Uterus (tissue), 4 donors: Measurements from ENCODE around the gene TSPAN17. TPM values are rescaled to one million over a fixed set of nuclear protein-coding genes. Genes with fewer than 3 reads are reported as not detected.
"Not testable (repeated sequence)": the region's sequence is repeated elsewhere in the genome, so short reads cannot be mapped to it uniquely, and the experiment has no call there.

ENCODE experiments used
- DNase-seq, 2 donors: peaks; one replicate each; pipeline ENCODE4 v3.0.0-alpha.2; 2019 to 2020
- H3K27ac ChIP-seq, 2 donors: fragments of 200-600 bp; sonication (generic); 1 replicate in 1 of 2; 2 replicates in 1 of 2; pipeline ENCODE4 v1.5.1; 2016 to 2018
- H3K27me3 ChIP-seq, 2 donors: fragments of 200-600 bp; sonication (generic); one replicate each; pipeline ENCODE4 v1.5.1; 2018 to 2019; ENCODE audit warnings: control low read depth in 1 of 2
- H3K36me3 ChIP-seq, 2 donors: fragments of 200-600 bp; sonication (generic); one replicate each; pipeline ENCODE4 v1.5.1; 2019; ENCODE audit warnings: control low read depth in 1 of 2
- H3K4me1 ChIP-seq, 2 donors: fragments of 200-600 bp; sonication (generic); one replicate each; pipeline ENCODE4 v1.5.1; 2018 to 2019; ENCODE audit warnings: control low read depth in 1 of 2
- H3K4me3 ChIP-seq, 2 donors: fragments of 200-600 bp; sonication (generic); 1 replicate in 1 of 2; 2 replicates in 1 of 2; pipeline ENCODE4 v1.5.1; 2018 to 2019; ENCODE audit warnings: mild to moderate bottlenecking in 1 of 2
- H3K9me3 ChIP-seq, 2 donors: fragments of 200-600 bp; sonication (generic); one replicate each; pipeline ENCODE4 v1.5.1; 2019; ENCODE audit warnings: control low read depth in 1 of 2
- POLR2A ChIP-seq, 2 donors: fragments of 450-650 bp; IDR thresholded peaks; one replicate each; pipeline ENCODE4 v1.6.1; 2016; ENCODE audit warnings: antibody characterized with exemption in 2 of 2, mild to moderate bottlenecking in 1 of 2, moderate library complexity in 1 of 2
- intact Hi-C: fragments of 100-400 bp; cut with DNase I; formaldehyde crosslinking; loops from one replicate; pipeline ENCODE4 v1.15.1; 2023; ENCODE audit warnings: low total_unique reads
- total RNA-seq, 4 donors: library from RNA; depleted of rRNA in 3 of 4; stranded (reverse); fragments of >200 nt in 3 of 4; gene quantifications; one replicate each; pipeline versions ENCODE4 v1.1.0 to v1.2.4, GENCODE V29; 2014 to 2023
- TF ChIP-seq, protein P1 (sequence below), 4 experiments: fragments of 200-600 bp in 2 of 4; fragments of 450-650 bp in 2 of 4; sonication (generic) in 2 of 4; IDR thresholded peaks; one replicate each; pipeline ENCODE4 v1.5.1; 2016 to 2019; ENCODE audit warnings: antibody characterized with exemption in 4 of 4, mild to moderate bottlenecking in 2 of 4, moderate library complexity in 1 of 4
- donor health status: DM: yes; HTN: yes; CAD: no.

Gene TSPAN17
- total RNA-seq, result 10 to 100 TPM in 3 of 4 donors, 1 to 10 TPM in 1; 10.0 to 45.6 (median 20.2) TPM

GRCh38 chr5:176647030-176647842 lies at the start of gene TSPAN17:
TSS of gene TSPAN17 (plus strand) at chr5:176647484. CDS start at chr5:176647616, 132 bp downstream.
- no peaks in the 10 kb centered on the region for H3K9me3 ChIP-seq
- H3K4me1 ChIP-seq, result peaks cover 0 to 6% of the 10 kb centered on the region in 2 donors
- H3K27ac ChIP-seq, result peak within 1 kb of the TSS; percentile 66 to 79
- TF ChIP-seq, protein P1, sequence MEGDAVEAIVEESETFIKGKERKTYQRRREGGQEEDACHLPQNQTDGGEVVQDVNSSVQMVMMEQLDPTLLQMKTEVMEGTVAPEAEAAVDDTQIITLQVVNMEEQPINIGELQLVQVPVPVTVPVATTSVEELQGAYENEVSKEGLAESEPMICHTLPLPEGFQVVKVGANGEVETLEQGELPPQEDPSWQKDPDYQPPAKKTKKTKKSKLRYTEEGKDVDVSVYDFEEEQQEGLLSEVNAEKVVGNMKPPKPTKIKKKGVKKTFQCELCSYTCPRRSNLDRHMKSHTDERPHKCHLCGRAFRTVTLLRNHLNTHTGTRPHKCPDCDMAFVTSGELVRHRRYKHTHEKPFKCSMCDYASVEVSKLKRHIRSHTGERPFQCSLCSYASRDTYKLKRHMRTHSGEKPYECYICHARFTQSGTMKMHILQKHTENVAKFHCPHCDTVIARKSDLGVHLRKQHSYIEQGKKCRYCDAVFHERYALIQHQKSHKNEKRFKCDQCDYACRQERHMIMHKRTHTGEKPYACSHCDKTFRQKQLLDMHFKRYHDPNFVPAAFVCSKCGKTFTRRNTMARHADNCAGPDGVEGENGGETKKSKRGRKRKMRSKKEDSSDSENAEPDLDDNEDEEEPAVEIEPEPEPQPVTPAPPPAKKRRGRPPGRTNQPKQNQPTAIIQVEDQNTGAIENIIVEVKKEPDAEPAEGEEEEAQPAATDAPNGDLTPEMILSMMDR (IDR thresholded peaks at IDR 0.05), result peak in 3 of 4 experiments; percentile 6 to 46 (median 7)
- peak; percentile 42 to 57 for TF ChIP-seq POLR2A (IDR thresholded peaks at IDR 0.05)
- H3K27me3 ChIP-seq, result no peaks in the 10 kb centered on the region
- intact Hi-C loops, result no loop called here
- H3K4me3 ChIP-seq, result peak within 1 kb of the TSS; percentile 63 to 71
- DNase-seq, result peak; percentile 100
- H3K36me3 ChIP-seq, result no peaks in the 10 kb centered on the region

GRCh38 chr5:176599749-176600430 lies 47.4 kb upstream of the TSPAN17 start:
- H3K36me3 ChIP-seq, H3K9me3 ChIP-seq, H3K4me3 ChIP-seq, DNase-seq, H3K27ac ChIP-seq, H3K27me3 ChIP-seq, intact Hi-C loops, H3K4me1 ChIP-seq: not testable (repeated sequence)

GRCh38 chr5:176601901-176602482 lies 45.3 kb upstream of the TSPAN17 start:
- no peaks in the 10 kb centered on the region for H3K9me3 ChIP-seq
- no peaks in the 10 kb centered on the region for H3K36me3 ChIP-seq
- H3K27ac ChIP-seq, result no peak overlapping the region
- H3K4me1 ChIP-seq, result peaks cover 0 to 5% of the 10 kb centered on the region in 2 donors
- TF ChIP-seq, protein P1 (IDR thresholded peaks at IDR 0.05), result no peak
- no peak for TF ChIP-seq POLR2A (IDR thresholded peaks at IDR 0.05)
- DNase-seq, result no peak
- H3K27me3 ChIP-seq, result no peaks in the 10 kb centered on the region
- intact Hi-C loops, result no loop called here
- no peak overlapping the region for H3K4me3 ChIP-seq

DNA sequence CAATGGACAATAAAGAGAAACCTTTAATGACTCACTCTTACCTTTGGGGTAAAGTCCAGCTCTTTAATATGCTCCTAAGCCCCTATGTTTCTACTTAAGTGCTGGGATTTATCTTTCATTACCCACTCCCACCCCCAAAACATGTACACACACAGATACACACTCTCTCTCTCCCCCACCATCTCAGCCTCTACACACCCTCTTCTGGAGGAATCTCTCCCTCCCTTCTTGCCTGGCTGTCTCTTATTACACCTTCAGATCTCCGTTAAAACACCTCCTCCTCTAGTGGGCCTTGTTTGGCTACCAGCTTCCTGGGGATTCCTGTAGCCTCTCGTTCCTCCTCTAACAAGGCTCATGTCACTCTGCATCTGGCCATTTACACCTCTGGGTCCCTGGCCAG lies 44.2 kb upstream of the TSPAN17 start:
- TF ChIP-seq POLR2A (IDR thresholded peaks at IDR 0.05), result no peak
- TF ChIP-seq, protein P1 (IDR thresholded peaks at IDR 0.05), result no peak
- H3K36me3 ChIP-seq, result no peaks in the 10 kb centered on the region
- intact Hi-C loops, result no loop called here

GRCh38 chr5:176606032-176606431 lies 41.3 kb upstream of the TSPAN17 start:
- no peak for TF ChIP-seq POLR2A (IDR thresholded peaks at IDR 0.05)
- TF ChIP-seq, protein P1 (IDR thresholded peaks at IDR 0.05), result no peak
- H3K27me3 ChIP-seq, result peaks cover 0 to 8% of the 10 kb centered on the region in 2 donors
- no peak for DNase-seq
- no peaks in the 10 kb centered on the region for H3K36me3 ChIP-seq
- intact Hi-C loops, result no loop called here
- H3K27ac ChIP-seq, result no peak overlapping the region
- no peak overlapping the region for H3K4me3 ChIP-seq
- no peaks in the 10 kb centered on the region for H3K9me3 ChIP-seq
- peaks cover 0 to 9% of the 10 kb centered on the region in 2 donors for H3K4me1 ChIP-seq

More for the DNA sequence above, 44.2 kb upstream of the TSPAN17 start:
- no peak overlapping the region for H3K4me3 ChIP-seq
- no peak for DNase-seq
- H3K27me3 ChIP-seq, result no peaks in the 10 kb centered on the region
- H3K9me3 ChIP-seq, result no peaks in the 10 kb centered on the region
- H3K4me1 ChIP-seq, result no peaks in the 10 kb centered on the region
- H3K27ac ChIP-seq, result no peak overlapping the region
